ENCODE results near the gene TMEM250.

DNA sequence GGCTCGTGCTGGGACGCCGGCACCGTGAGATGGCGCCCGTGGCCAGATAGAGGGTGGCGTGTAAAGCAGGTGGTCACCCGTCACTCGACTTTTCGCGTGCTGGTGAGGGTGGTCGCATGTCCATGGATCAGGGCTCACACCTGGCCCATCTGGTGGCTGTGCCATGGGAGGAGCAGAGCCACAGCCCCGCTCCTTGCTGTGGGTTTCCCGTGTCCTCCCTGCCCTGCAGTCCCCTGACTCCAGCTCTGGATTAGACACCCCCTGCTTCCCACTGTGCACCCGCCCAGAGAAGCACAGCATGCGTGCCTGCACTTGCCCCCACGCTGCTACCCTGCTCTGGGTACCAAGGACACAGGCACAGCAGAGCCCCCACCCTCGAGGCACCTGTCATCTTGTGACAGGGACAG lies 1.8 kb upstream of the TMEM250 start:
- no peak for TF ChIP-seq CTCF (conservative IDR thresholded peaks at IDR 0.05 in 1 of 2, IDR thresholded peaks at IDR 0.05 in 1 of 2; ENCODE audit: extremely low read depth in 1 of 2, insufficient read depth in 1 of 2, low read depth in 1 of 2, low read length in 2 of 2)
- TF ChIP-seq EZH2 (IDR thresholded peaks at IDR 0.05; ENCODE audit: borderline replicate concordance, low read length): no peak
